BE2C (cell line): ENCODE measurements around the gene HOOK1.

Experiments used
- DNase-seq: peaks from one replicate; pipeline ENCODE4 v3.0.0-alpha.2; 2020
- H3K27me3 ChIP-seq: fragments of 250-450 bp; sonication (Bioruptor Pico); 2 replicates; pipeline ENCODE4 v1.5.1; 2020; ENCODE audit warnings: mild to moderate bottlenecking
- H3K36me3 ChIP-seq: fragments of 250-450 bp; sonication (Bioruptor Pico); 2 replicates; pipeline ENCODE4 v1.5.1; 2020; ENCODE audit warnings: mild to moderate bottlenecking
- H3K4me1 ChIP-seq: fragments of 250-450 bp; sonication (Bioruptor Pico); 2 replicates; pipeline ENCODE4 v1.5.1; 2020
- H3K4me3 ChIP-seq: 2 replicates; pipeline ENCODE4 v1.5.1; 2011; ENCODE audit warnings: low read depth, low read length
- H3K9me3 ChIP-seq: fragments of 250-450 bp; sonication (Bioruptor Pico); 2 replicates; pipeline ENCODE4 v1.5.1; 2020
- CTCF ChIP-seq: IDR thresholded peaks from 2 replicates; pipeline ENCODE4 v1.5.1; 2012; ENCODE audit warnings: mild to moderate bottlenecking, low read depth, low read length

Gene HOOK1

GRCh38 chr1:59798600-59798999, 16.1 kb upstream of the HOOK1 start:
- Histone ChIP-seq H3K27me3 (no peaks in the 10 kb centered on the region), H3K4me3 (no peak overlapping the region), H3K9me3 (no peaks in the 10 kb centered on the region), H3K36me3 (no peaks in the 10 kb centered on the region), H3K4me1 (no peaks in the 10 kb centered on the region)
- no peak for TF ChIP-seq CTCF
- no peak for DNase-seq

GRCh38 chr1:59803458-59804038, 11.2 kb upstream of the HOOK1 start:
- Histone ChIP-seq H3K4me1 (no peaks in the 10 kb centered on the region), H3K27me3 (no peaks in the 10 kb centered on the region), H3K9me3 (no peaks in the 10 kb centered on the region), H3K36me3 (no peaks in the 10 kb centered on the region), H3K4me3 (no peak overlapping the region)
- no peak for TF ChIP-seq CTCF
- no peak for DNase-seq

- no peak for TF ChIP-seq CTCF
- Histone ChIP-seq H3K27me3 (no peaks in the 10 kb centered on the region), H3K4me3 (no peak overlapping the region), H3K36me3 (no peaks in the 10 kb centered on the region), H3K4me1 (no peaks in the 10 kb centered on the region), H3K9me3 (no peaks in the 10 kb centered on the region)
- DNase-seq: no peak
Measured at GRCh38 chr1:59804301-59804700, 10.4 kb upstream of the HOOK1 start.

GRCh38 chr1:59805554-59805953, 9.2 kb upstream of the HOOK1 start:
- no peaks in the 10 kb centered on the region for H3K27me3 ChIP-seq
- no peak for TF ChIP-seq CTCF

GRCh38 chr1:59814180-59814900, 409 bp upstream of the HOOK1 start:
- no peak for TF ChIP-seq CTCF
- Histone ChIP-seq H3K27me3 (no peaks in the 10 kb centered on the region), H3K4me1 (no peaks in the 10 kb centered on the region), H3K36me3 (no peaks in the 10 kb centered on the region), H3K9me3 (no peaks in the 10 kb centered on the region), H3K4me3 (peak overlapping the region; percentile 34)
- peak; percentile 68 for DNase-seq

More at GRCh38 chr1:59805554-59805953, 9.2 kb upstream of the HOOK1 start:
- no peak overlapping the region for H3K4me3 ChIP-seq
- no peaks in the 10 kb centered on the region for H3K4me1 ChIP-seq
- no peaks in the 10 kb centered on the region for H3K9me3 ChIP-seq
- H3K36me3 ChIP-seq: no peaks in the 10 kb centered on the region
- no peak for DNase-seq

- Histone ChIP-seq H3K27me3 (no peaks in the 10 kb centered on the region), H3K4me1 (no peaks in the 10 kb centered on the region), H3K4me3 (no peak overlapping the region), H3K36me3 (no peaks in the 10 kb centered on the region), H3K9me3 (no peaks in the 10 kb centered on the region)
- no peak for TF ChIP-seq CTCF
- no peak for DNase-seq
Measured at GRCh38 chr1:59815892-59816291, 1.1 kb downstream of the HOOK1 start.
